HG02852 (cell line): ENCODE data around the gene CLRN1.

Source experiments
- ATAC-seq: cut with Tn5 transposase; IDR thresholded peaks from one replicate; pipeline ENCODE4 v1.9.1; 2021; ENCODE audit warnings: mild to moderate bottlenecking, moderate library complexity; ENCODE audit not compliant: unreplicated experiment

Gene CLRN1

DNA sequence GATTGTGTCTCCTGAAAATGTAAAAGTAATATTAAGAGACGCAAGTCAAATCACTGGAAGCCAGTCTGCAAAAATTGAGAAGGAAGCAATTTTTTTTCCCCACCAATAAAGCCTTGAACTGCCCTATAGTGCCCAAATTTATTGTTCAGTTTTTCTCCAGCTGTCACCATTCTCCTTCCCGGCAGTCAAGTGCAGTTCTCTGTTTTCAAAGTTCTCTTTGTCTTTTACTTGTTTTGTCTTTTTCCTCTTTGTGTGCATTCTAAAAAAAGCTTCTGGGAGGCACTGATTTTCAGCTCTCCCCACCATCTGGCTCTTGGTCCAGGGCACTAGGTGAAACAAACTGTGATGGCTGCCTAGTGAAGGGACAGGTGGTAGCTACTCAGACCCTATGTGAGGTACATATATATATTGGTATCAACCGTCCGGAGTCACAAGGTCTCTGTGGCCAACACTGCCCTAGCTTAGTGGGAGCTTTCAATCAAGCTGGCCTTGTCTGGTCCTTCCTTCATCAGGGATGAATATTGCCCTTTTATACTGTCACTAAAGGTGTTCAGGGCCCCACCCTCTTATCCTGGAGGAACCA, 6.1 kb upstream of the CLRN1 start:
- ATAC-seq = no peak

DNA sequence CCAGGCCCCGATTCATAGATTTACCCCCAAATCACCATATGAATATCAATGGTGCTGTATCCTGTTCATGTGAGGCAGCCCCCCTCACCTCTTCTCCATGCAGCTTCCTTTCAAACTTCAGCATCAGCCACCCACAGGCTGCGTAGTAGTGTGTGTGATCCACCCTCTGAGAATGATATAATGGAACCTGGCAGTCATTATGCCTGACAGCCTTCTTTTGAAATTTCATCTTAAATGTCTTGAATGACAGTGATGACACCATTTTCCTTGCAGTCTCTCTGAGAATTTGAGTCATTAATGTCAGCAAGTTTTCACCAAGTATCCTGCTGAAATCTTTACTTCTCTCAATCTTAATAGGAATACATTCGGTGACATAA, 3.5 kb upstream of the CLRN1 start:
- ATAC-seq = no peak

DNA sequence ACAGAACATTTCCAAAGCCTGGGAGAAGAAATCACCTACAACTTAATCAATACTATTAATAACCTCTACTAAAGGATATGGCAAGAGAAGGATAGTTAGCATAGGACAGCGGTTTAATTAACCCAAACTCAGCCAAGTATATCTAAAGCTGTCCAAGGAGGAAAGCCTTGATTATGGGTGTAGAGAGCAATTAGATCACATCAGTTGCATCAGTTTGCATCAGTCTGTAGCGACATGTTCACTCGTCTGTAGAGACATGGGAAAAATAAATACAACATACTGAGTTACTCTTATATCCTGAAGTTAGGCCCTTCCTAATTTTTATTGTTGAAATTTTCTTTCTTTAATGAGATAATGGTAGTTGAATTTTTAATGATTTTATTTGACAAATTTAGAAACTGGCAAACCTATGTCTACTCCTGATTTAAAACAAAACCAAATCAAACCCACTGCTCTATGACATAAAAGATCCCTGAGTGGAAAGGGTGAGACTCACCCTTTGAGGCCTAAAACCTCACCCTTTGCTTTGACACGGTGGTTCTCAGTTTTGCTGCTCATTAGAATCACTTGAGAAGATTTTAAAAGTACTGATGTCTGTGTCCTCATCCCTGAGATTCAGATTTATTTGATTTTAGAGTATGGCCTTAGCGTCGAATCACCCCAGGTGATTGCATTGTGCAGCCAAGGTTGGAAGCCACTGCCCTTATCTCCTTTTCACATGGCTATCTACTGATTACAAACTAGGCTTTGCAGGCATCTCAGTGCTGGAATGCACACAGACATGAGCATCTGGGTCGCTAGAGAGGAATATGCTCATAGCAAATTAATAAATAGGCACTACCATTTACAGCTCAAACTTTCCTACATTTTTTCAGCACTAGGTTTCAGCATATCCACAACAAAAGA, 2.8 kb upstream of the CLRN1 start:
- no peak for ATAC-seq

DNA sequence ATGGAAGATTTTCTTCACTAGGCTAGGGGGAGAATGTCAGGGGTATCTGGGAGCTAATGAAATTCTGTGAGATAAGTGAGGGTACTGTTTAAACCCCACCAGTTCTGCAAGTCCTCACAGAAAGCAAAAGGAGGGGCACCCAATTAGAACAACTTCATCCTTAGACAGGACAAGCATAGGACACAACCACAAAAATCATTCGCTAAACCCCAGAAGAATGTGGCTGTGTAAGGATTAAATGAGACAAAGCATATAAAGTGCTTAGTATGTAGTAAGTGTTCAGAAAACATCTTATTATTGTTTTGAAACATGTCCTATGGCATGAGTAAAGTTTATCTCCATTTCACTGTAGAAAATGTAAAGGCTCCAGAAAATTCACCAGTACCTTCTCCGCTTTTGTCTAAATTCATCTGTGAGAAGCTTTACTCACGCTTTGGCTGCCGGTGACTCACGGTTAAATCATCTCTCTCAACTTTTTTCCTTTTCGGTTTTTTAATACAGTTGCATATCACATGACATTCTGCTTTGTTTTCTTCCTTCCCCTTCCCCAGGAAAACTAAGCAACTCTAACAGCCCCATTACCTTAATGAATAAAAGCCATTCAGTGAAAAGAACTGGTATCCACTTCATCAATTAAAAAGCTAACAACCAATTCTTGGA, 1.7 kb downstream of the CLRN1 start:
- ATAC-seq = no peak

DNA sequence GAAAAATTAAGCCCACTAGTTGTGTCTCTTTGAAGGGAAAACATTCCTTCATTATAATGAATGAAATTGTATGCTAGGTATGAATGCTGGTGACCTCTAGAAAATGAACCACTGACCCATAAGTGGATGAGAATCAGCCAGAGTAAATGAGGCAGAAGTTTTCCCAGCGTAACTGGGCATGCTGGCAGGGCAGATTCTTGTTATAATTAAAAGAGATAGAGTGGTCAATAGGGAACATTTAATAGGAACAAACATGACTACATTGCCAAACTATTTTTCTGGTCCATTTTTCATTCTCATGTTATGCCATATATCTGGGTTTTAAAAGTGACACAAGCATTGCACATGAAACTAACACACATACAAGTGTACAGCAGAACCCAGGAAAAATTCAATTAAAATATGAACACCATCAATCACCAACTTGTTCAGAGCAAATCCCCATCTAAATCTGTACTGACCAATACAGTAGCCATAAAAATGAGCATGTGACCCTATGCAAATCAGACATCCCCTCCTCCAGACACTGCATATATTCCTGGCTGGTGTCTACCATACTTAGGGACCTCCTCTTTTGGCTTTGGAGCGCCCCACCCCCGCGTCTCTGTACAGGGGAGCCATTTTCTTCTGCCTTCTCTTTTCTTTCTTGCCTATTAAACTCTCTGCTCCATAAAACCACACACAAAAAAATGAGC, 4.0 kb downstream of the CLRN1 start:
- no peak for ATAC-seq

DNA sequence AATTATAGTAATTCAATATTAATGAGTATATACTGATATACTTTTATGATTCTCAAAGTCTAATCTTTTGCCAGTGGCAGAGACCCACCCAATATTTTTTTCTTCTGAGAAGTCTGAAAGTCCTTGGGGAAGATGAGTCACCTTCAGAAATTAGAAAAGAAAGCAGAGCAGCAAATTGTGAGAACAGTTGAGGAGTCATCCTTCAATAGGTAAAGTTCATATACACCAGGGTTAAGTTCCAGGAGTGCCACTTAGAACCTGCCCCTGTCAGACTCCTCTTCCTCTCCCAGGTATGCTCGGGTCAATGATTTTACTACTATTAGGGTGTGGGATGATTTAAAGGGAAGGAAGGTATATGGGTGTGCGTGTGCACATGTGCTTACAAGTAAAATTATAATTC, 7.1 kb downstream of the CLRN1 start:
- ATAC-seq = no peak

DNA sequence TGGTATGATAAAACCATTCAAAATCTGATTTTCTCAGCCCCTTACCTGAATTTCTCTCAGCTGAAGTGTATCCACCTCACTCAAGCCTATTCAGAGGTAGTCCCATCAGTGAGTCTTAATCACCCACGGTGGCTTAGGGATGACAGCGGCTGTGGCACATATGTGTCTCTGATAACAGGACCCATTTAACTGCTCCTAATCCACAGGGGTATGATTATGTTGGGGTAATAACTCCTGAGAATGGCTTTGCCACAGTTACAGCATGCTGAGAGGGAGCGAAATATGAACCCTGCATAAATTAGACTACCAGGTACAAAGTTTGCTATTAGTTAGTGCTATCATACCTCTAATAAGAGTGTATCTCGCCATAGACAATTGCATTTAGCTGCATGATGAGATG, 10.6 kb downstream of the CLRN1 start:
- no peak for ATAC-seq

DNA sequence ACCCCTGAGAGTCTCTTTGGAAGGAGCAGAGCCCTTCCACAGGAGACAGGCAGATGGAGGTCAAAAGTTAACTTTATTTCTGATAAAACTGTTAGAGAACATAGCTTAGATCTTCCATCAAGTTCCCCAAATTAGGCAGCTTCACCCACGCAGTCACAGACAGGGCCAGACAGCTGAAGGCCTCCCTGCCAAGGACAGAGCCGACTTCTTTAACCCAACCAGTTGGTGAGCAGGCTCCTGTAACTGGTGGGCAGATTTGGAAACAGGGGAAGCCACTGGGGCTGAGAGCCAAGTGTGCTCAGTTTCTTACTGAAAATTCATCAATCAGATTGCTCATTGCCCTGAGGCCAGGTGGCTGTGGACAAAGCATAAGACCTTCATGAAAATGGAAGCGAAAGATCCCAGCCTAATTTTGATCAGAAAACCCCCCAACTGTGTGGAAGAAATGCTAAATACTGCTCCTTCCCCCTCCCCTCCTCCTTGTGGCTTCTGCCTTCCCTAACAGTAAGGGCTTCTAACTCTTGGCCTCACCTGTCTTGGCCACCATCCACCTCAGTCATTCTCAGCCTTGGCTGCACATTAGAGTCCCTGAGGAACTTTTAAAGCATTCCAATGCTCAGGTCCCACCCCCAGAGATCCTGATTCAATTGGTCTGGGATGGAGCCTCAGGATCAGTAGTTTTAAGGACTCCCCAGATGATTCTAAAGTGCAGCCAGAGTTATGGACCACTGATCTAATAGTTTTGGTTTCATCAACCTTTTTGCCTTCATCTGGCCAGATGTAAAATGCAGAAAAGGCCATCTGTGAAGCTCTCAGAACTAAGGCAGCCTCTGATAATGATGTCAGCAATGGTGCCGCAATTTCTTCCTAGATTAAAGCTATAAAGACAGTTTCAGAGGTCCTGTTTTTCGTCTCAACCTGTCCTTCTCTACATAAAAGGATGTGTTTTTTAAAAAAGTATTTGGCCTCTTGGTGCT, 11.5 kb downstream of the CLRN1 start:
- peak; percentile 64 for ATAC-seq

DNA sequence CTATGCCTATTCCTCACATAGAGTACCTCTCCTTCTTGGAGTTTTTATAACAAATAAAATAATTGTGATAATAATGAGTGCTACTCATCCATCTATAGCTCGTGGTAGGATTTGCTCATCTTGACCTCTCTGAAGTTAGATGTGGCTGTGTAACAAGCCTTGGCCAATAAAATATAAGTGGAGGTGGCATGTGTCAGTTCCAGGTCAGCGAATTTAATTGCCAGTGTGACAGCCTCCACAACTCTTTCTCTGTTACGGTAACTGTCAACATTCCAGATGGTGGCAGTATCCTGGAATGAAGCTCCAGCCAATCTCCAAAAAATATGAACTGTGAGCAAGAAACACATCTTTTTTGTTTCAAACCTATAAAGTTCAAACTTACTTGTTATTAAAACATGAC, 13.8 kb downstream of the CLRN1 start:
- no peak for ATAC-seq

DNA sequence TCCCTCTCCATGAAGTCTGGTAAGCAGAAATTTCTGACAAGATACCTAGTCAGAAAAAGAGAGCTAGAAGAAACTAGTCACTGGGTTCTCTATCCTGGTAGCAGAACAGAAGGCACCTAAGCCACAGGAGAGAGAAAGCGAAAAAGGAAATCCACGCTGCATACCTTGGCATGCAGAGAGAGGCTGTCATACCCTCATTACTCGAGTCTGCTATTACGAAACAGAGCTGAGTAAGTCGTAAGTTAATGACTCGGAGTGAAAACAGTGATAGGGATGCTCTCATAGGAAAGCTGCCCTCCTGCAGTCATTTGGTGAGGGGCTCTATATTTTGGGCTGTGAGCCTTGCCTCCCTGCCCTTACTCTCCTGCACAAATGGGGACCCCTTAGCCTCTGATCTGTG, 16.2 kb downstream of the CLRN1 start:
- ATAC-seq = no peak

DNA sequence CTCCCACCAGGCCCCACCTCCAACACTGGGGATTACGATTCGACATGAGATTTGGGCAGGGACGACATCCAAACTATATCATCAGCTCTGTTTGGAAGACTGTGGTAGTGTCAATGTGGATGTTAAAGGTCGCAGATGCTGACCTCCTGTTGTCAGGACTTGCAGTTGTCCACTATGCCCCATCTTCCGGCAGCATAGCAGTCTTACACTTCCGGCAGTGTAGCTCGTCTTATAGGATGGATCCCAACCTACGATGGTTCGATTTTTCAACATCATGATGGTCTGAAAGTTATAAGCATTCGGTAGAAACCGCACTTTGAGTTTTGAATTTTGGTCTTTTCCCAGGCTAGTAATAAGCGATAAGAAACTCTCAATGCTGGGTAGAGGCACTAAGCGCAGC, 20.6 kb downstream of the CLRN1 start:
- ATAC-seq = no peak

DNA sequence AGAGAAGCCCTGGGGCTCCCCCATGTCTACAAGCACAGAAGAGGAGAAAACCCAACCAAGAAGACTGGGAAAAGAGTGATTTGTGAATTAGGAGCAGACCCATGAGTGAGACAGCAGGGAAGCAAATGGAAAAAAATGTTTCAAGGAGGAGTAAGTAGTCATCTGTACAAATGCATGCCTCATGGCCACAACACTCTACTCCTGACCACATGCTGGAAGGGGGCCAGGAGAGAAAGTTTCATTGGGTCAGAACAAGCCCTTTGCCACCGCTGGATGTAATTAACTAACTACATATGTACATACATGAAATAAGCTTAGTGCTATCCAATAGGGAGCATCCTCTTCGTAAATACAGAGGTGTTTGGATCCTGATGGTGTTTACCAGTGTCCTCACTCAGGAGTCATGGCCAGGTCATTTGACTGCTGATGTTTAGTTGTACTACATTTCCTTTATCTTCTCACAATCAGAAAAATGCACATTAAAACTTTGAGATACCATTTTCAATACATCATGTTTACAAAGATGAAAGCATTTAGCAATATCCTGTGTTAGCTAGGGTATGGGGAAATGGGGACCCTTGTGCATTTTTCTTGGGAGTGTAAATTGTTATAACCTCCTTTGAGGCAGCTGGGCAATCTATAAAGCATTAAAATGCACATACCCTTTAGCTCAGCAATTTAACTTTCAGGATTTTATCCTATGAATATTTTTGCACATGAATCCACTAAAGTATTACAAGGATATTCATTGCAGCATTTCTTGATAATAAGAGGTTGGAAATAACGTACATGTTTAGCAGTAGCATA, 27.1 kb downstream of the CLRN1 start:
- ATAC-seq = no peak

DNA sequence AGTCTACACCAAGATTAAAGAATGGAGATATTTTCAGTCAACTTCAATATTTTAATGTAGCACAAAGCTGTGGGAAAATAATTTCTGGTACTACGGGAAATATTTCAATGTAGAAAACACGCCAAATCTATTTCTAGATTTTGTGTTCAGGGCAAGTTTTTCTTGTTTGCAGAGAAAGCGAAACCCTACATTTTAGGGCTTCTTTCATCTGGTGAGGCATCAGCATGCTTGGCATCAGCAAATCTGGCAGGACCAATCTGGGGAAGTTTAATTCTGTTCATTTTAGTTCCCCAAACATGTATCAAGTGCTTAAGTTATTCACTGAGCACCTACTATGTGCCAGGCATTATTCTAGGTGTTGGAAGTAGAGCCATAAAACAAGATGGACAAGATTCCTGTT, 30.3 kb downstream of the CLRN1 start:
- no peak for ATAC-seq

DNA sequence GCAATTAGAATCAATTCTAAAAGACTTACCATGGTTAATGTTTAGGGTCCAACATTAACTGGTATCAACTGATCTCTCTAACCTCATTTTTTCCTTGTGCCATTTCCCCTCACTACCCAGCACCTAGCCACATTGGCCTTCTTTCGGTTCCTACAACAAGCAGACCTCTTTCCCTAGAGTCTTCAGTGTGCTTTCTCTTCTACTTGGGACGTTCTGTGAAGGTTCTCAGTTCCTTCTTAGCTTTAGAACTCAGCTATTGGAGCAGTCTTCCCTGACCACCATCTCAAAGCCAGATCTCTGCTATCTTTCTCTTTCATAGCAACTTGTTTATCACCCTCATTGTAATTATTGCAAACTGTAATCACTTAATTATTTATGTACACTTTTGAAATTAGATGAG, 35.8 kb downstream of the CLRN1 start:
- peak; percentile 86 for ATAC-seq

DNA sequence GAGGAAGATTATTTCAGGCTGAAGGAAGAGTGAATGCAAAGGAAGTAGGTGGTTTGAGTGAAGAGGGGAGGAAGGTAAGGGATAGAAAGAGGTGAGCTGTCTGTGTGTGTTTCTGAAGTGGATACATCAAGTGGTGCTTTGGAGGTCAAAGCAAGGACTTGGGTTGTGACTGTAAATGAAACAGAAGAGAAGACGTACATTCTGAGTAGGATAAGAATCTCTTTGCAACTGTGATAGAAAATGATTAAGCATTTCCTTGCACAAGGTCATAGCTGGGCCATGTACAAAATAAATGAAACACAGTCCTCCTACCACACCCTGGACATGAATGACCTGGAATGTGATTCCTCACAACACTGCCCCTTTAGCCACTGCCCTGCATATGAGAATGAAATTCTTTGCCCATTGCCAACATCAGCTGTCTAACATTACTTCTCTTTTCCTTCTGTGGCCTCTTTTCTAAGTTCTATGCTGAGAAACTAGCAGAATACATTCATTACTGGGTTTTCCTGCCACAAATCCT, 39.0 kb downstream of the CLRN1 start:
- no peak for ATAC-seq

DNA sequence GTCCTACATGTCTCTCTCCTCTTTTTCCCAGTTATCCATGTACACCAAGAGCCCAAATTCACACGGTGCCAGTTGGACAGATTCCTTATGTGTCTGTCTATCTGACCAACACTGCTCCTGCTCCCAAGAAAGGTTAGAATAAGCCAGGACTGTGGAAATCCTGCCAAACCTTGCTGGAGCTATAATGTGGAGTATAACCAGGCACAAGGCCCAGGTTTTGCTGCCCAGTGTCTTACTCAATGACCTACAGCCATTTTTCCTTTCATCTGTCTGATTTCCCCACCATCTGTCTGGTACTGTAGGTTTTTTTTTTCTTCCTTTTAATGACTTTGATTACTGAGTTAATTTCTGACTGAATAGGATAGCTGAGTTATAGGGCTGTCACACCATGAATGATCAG, 40.8 kb downstream of the CLRN1 start:
- no peak for ATAC-seq

DNA sequence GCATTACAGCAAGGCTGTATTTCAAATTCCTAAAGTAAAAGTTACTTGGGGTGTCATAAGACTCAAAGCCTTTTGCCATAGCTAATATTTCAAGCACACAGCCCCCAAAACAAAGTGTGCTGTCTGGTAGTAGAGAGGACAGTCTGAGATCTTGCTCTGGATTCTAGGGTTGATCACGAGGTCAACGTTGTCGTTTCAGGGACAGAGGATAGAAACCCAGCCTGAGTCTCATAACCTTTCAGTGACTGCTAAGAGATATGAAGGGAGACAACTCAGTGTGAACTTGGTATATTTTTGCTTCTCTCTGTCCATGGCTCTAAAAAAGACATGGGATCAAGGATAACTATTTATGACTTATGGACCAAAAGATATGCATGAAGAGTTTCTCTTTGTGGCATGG, 41.7 kb downstream of the CLRN1 start:
- no peak for ATAC-seq

DNA sequence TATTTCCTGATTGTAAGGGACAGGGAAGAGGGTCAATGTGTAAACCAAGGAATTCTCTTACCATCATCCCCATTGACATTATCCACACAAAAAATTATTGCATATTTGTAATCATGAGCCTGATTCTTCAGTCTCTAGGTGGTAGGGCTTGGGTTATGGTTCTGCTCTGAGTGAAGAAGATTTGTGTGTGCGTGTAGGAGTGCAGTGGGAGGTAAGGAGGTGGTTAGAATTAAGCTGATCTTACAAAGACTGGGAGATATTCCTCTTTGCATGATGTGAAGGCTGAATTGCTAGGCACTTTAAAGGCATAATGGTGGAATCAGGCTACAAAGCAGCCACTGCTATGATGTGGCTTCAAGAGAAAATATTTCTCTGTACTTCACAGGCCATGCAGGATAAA, 44.3 kb downstream of the CLRN1 start:
- no peak for ATAC-seq

DNA sequence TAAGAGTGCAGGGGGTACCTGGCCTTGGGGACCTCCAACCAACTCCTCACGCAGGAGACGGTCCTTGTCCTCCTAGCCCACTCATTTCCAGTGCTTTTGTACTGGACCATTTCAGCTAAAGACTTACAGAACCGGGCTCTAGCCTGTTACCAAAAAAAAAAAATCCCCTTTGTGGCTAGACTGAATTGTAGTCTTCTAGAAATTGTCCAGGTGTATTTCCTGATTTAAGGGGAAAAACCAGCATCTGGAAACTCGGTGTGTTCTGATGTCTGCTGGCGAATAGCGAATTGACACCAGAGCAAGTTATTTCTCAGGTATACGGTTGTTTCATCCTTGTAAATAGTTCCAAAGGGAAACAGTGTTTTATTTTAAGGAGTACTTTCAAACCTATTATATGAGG, 46.2 kb downstream of the CLRN1 start:
- no peak for ATAC-seq
